Measurements from ENCODE around the gene CSNK1D.

- TF ChIP-seq CTCF (IDR thresholded peaks at IDR 0.05) (no peak), POLR2A (IDR thresholded peaks at IDR 0.05) (no peak)
Observed at GRCh38 chr17:82216301-82217119, 57.0 kb downstream of the CSNK1D start.

All from testis (tissue), 2 donors.